Measurements from ENCODE around the gene TAC4. TPM values are rescaled to one million over a fixed set of nuclear protein-coding genes. Genes with fewer than 3 reads are reported as not detected.

Gene TAC4
- total and polyA plus RNA-seq, 2 of the 13 experiments (the other 11 are each of a cell fraction or from before 2014, with no cell fraction given), result not detected

DNA sequence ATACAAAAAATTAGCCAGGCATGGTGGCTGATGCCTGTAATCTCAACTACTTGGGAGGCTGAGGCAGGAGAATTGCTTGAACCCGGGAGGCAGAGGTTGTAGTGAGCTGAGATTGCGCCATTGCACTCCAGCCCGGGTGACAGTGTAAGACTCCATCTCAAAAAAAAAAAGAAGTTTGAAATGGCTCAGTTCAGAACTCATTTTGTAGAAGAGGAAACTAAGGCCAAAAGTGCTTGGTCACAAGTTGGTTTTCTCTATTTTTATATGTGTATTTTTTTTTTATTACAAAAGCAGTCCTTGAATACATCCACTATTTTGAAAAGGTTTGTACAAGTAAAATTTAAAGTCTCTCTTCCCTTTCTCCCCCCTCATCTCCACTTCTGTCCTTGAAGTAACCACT, 5.5 kb downstream of the TAC4 start:
- FAIRE-seq, result no peak
- 78% methylated on average over 3 of the region's 3 CpGs for WGBS (ENCODE audit: low lambda C conversion rate)

More for the DNA sequence above, 5.5 kb downstream of the TAC4 start:
- BruUV-seq (replicated peaks), result no TSS peak
- Histone ChIP-seq H3K36me3 (replicated peaks in 1 of 2; ENCODE audit: control insufficient read depth in 1 of 2, insufficient read depth in 2 of 2, low read length in 2 of 2) (no peaks in the 10 kb centered on the region), H4K20me1 (ENCODE audit: insufficient read depth, low read length) (no peaks in the 10 kb centered on the region), H3K27ac (ENCODE audit: extremely low read length, insufficient read depth, low read length) (no peak overlapping the region), H3K27me3 (ENCODE audit: control insufficient read depth in 1 of 2, insufficient read depth in 2 of 2, low read length in 2 of 2) (no peaks in the 10 kb centered on the region), H2AFZ (ENCODE audit: low read length) (no peak overlapping the region), H3K9me3 (ENCODE audit: low read length) (no peaks in the 10 kb centered on the region), H3K4me2 (ENCODE audit: low read depth, low read length) (no peak overlapping the region), H3K4me1 (ENCODE audit: insufficient read depth, low read length) (peaks cover 13% of the 10 kb centered on the region), H3K4me3 (replicated peaks in 1 of 3; ENCODE audit: insufficient read depth in 1 of 3, low read depth in 2 of 3, low read length in 3 of 3) (no peak overlapping the region), H3K9ac (ENCODE audit: insufficient read depth, low read depth, low read length) (no peak overlapping the region), H3K79me2 (ENCODE audit: insufficient read depth, low read length) (no peaks in the 10 kb centered on the region)
- ChIA-PET CTCF (ENCODE audit: low intra/inter-chr PET ratio, low total read pairs) (no interaction called here), POLR2A (no interaction called here)
- intact Hi-C loops (cut with micrococcal nuclease; ENCODE audit: unreplicated experiment) (no loop called here), in situ Hi-C loops (cut with HindIII; ENCODE audit: extremely low pct_ligation_motif_present, low pct_unique_long_range_greater_than_20kb) (no loop called here)
- TF ChIP-seq ZNF616 (CRISPR knock-in tag; IDR thresholded peaks at IDR 0.05; ENCODE audit: low read depth) (no peak), ZNF644 (CRISPR knock-in tag; IDR thresholded peaks at IDR 0.05; ENCODE audit: low read depth) (no peak), CHD4 (IDR thresholded peaks at IDR 0.05; ENCODE audit: borderline replicate concordance, low read length) (no peak), KLF13 (CRISPR knock-in tag; IDR thresholded peaks at IDR 0.05) (no peak), ARHGAP35 (CRISPR knock-in tag; IDR thresholded peaks at IDR 0.05; ENCODE audit: borderline replicate concordance) (no peak), SRSF9 (IDR thresholded peaks at IDR 0.05; ENCODE audit: borderline replicate concordance, insufficient read depth, low read depth, low read length, poor library complexity, severe bottlenecking) (no peak), CHCHD3 (CRISPR knock-in tag; IDR thresholded peaks at IDR 0.05) (no peak), KDM3A (CRISPR knock-in tag; IDR thresholded peaks at IDR 0.05; ENCODE audit: low read depth) (no peak), REPIN1 (CRISPR knock-in tag; IDR thresholded peaks at IDR 0.05; ENCODE audit: borderline replicate concordance, low read depth) (no peak)
- TF ChIP-seq, protein P1, sequence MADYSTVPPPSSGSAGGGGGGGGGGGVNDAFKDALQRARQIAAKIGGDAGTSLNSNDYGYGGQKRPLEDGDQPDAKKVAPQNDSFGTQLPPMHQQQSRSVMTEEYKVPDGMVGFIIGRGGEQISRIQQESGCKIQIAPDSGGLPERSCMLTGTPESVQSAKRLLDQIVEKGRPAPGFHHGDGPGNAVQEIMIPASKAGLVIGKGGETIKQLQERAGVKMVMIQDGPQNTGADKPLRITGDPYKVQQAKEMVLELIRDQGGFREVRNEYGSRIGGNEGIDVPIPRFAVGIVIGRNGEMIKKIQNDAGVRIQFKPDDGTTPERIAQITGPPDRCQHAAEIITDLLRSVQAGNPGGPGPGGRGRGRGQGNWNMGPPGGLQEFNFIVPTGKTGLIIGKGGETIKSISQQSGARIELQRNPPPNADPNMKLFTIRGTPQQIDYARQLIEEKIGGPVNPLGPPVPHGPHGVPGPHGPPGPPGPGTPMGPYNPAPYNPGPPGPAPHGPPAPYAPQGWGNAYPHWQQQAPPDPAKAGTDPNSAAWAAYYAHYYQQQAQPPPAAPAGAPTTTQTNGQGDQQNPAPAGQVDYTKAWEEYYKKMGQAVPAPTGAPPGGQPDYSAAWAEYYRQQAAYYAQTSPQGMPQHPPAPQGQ (CRISPR knock-in tag; IDR thresholded peaks at IDR 0.05; ENCODE audit: borderline replicate concordance), result no peak
- TF ChIP-seq, protein P2, sequence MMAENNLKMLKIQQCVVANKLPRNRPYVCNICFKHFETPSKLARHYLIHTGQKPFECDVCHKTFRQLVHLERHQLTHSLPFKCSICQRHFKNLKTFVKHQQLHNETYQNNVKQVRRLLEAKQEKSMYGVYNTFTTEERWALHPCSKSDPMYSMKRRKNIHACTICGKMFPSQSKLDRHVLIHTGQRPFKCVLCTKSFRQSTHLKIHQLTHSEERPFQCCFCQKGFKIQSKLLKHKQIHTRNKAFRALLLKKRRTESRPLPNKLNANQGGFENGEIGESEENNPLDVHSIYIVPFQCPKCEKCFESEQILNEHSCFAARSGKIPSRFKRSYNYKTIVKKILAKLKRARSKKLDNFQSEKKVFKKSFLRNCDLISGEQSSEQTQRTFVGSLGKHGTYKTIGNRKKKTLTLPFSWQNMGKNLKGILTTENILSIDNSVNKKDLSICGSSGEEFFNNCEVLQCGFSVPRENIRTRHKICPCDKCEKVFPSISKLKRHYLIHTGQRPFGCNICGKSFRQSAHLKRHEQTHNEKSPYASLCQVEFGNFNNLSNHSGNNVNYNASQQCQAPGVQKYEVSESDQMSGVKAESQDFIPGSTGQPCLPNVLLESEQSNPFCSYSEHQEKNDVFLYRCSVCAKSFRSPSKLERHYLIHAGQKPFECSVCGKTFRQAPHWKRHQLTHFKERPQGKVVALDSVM (CRISPR knock-in tag; IDR thresholded peaks at IDR 0.05), result no peak
- TF ChIP-seq, protein P3, sequence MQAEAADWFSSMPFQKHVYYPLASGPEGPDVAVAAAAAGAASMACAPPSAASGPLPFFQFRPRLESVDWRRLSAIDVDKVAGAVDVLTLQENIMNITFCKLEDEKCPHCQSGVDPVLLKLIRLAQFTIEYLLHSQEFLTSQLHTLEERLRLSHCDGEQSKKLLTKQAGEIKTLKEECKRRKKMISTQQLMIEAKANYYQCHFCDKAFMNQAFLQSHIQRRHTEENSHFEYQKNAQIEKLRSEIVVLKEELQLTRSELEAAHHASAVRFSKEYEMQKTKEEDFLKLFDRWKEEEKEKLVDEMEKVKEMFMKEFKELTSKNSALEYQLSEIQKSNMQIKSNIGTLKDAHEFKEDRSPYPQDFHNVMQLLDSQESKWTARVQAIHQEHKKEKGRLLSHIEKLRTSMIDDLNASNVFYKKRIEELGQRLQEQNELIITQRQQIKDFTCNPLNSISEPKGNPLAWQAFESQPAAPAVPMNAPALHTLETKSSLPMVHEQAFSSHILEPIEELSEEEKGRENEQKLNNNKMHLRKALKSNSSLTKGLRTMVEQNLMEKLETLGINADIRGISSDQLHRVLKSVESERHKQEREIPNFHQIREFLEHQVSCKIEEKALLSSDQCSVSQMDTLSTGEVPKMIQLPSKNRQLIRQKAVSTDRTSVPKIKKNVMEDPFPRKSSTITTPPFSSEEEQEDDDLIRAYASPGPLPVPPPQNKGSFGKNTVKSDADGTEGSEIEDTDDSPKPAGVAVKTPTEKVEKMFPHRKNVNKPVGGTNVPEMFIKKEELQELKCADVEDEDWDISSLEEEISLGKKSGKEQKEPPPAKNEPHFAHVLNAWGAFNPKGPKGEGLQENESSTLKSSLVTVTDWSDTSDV (CRISPR knock-in tag; IDR thresholded peaks at IDR 0.05), result no peak
- TF ChIP-seq, protein P4, sequence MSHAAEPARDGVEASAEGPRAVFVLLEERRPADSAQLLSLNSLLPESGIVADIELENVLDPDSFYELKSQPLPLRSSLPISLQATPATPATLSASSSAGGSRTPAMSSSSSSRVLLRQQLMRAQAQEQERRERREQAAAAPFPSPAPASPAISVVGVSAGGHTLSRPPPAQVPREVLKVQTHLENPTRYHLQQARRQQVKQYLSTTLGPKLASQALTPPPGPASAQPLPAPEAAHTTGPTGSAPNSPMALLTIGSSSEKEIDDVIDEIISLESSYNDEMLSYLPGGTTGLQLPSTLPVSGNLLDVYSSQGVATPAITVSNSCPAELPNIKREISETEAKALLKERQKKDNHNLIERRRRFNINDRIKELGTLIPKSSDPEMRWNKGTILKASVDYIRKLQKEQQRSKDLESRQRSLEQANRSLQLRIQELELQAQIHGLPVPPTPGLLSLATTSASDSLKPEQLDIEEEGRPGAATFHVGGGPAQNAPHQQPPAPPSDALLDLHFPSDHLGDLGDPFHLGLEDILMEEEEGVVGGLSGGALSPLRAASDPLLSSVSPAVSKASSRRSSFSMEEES (CRISPR knock-in tag; IDR thresholded peaks at IDR 0.05), result no peak
- TF ChIP-seq, protein P5, sequence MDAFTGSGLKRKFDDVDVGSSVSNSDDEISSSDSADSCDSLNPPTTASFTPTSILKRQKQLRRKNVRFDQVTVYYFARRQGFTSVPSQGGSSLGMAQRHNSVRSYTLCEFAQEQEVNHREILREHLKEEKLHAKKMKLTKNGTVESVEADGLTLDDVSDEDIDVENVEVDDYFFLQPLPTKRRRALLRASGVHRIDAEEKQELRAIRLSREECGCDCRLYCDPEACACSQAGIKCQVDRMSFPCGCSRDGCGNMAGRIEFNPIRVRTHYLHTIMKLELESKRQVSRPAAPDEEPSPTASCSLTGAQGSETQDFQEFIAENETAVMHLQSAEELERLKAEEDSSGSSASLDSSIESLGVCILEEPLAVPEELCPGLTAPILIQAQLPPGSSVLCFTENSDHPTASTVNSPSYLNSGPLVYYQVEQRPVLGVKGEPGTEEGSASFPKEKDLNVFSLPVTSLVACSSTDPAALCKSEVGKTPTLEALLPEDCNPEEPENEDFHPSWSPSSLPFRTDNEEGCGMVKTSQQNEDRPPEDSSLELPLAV (CRISPR knock-in tag; conservative IDR thresholded peaks at IDR 0.05; ENCODE audit: low read depth), result no peak
- ATAC-seq (no peak), DNase-seq (ENCODE audit: low spot score) (no peak)

Measured in HepG2 (cell line).